Astrocyte (in vitro differentiated cells and primary cell): ENCODE data around the gene SCTR. TPM values are rescaled to one million over a fixed set of nuclear protein-coding genes. Genes with fewer than 3 reads are reported as not detected.

Experiments used
- DNase-seq: peaks from one replicate; pipeline ENCODE4 v3.0.0-alpha.2; 2010; ENCODE audit warnings: low read depth
- FAIRE-seq: peaks from 2 replicates; lab custom pipeline; 2011; peaks lifted over from hg19 to GRCh38; lab: Jason Lieb, UNC
- H2AFZ ChIP-seq: 2 replicates; pipeline ENCODE4 v1.6.0; 2012; ENCODE audit warnings: low read depth, low read length, inconsistent platforms
- H3K27ac ChIP-seq: 2 replicates; pipeline ENCODE4 v1.5.1; 2011; ENCODE audit warnings: low read depth, low read length, inconsistent platforms
- H3K27me3 ChIP-seq: 2 replicates; pipeline ENCODE4 v1.6.0; 2011; ENCODE audit warnings: low read length, inconsistent platforms; ENCODE audit not compliant: insufficient read depth
- H3K36me3 ChIP-seq: 2 replicates; pipeline ENCODE4 v1.5.1; 2011; ENCODE audit warnings: low read length, inconsistent platforms; ENCODE audit not compliant: insufficient read depth
- H3K4me1 ChIP-seq: 2 replicates; pipeline ENCODE4 v1.5.1; 2011; ENCODE audit warnings: low read length, inconsistent platforms; ENCODE audit not compliant: insufficient read depth
- H3K4me2 ChIP-seq: 2 replicates; pipeline ENCODE4 v1.6.0; 2012; ENCODE audit warnings: low read length, inconsistent platforms
- H3K4me3 ChIP-seq: 2 replicates; pipeline ENCODE4 v1.5.1; 2011; ENCODE audit warnings: low read depth, mild to moderate bottlenecking, low read length, inconsistent platforms; ENCODE audit not compliant: insufficient read depth
- H3K79me2 ChIP-seq: 2 replicates; pipeline ENCODE4 v1.6.0; 2012; ENCODE audit warnings: mild to moderate bottlenecking, low read length, inconsistent platforms; ENCODE audit not compliant: insufficient read depth
- H3K9ac ChIP-seq: 2 replicates; pipeline ENCODE4 v1.6.0; 2012; ENCODE audit warnings: mild to moderate bottlenecking, low read length, inconsistent platforms
- H3K9me3 ChIP-seq: 2 replicates; pipeline ENCODE4 v1.5.1; 2012; ENCODE audit warnings: low read depth, mild to moderate bottlenecking, low read length, inconsistent platforms; ENCODE audit not compliant: insufficient read depth
- H4K20me1 ChIP-seq: 2 replicates; pipeline ENCODE4 v1.6.0; 2012; ENCODE audit warnings: low read length, inconsistent platforms; ENCODE audit not compliant: insufficient read depth
- H3K27ac Mint-ChIP-seq: one replicate; pipeline ENCODE4 v1.8.0; 2021; ENCODE audit warnings: mild to moderate bottlenecking, mixed read lengths; ENCODE audit not compliant: unreplicated experiment
- H3K27me3 Mint-ChIP-seq: one replicate; pipeline ENCODE4 v1.8.0; 2021; ENCODE audit warnings: low read depth, mixed read lengths; ENCODE audit not compliant: unreplicated experiment
- H3K36me3 Mint-ChIP-seq: one replicate; pipeline ENCODE4 v1.8.0; 2021; ENCODE audit warnings: low read depth, mixed read lengths; ENCODE audit not compliant: unreplicated experiment
- H3K4me1 Mint-ChIP-seq: one replicate; pipeline ENCODE4 v1.8.0; 2021; ENCODE audit warnings: low read depth, mixed read lengths; ENCODE audit not compliant: unreplicated experiment
- H3K4me3 Mint-ChIP-seq: one replicate; pipeline ENCODE4 v1.8.0; 2021; ENCODE audit warnings: mild to moderate bottlenecking, moderate library complexity, mixed read lengths; ENCODE audit not compliant: unreplicated experiment
- H3K9me3 Mint-ChIP-seq: one replicate; pipeline ENCODE4 v1.8.0; 2021; ENCODE audit warnings: mild to moderate bottlenecking, mixed read lengths; ENCODE audit not compliant: unreplicated experiment
- CTCF ChIP-seq: IDR thresholded peaks from 2 replicates; pipeline ENCODE4 v1.5.1; 2011; ENCODE audit warnings: low read depth, mild to moderate bottlenecking, inconsistent platforms, low read length, moderate library complexity; ENCODE audit not compliant: insufficient read depth
- EZH2 ChIP-seq: IDR thresholded peaks from 2 replicates; pipeline ENCODE4 v1.6.1; 2012; ENCODE audit warnings: mild to moderate bottlenecking, low read length, inconsistent platforms; ENCODE audit not compliant: insufficient read depth
- total RNA-seq: library from RNA; stranded (reverse); gene quantifications from 2 replicates; pipeline ENCODE4 v1.2.1, GENCODE V29; 2021

Gene SCTR
- total RNA-seq, 1 donor from 2014 or later, result not detected

- H3K4me3 ChIP-seq, result no peak overlapping the region
- FAIRE-seq (no peak), DNase-seq (peak; percentile 2)
- no peaks in the 10 kb centered on the region for H3K9me3 Mint-ChIP-seq
- H3K27me3 Mint-ChIP-seq, result peaks cover 6% of the 10 kb centered on the region
- H3K79me2 ChIP-seq, result no peaks in the 10 kb centered on the region
- no peak overlapping the region for H3K9ac ChIP-seq
- H3K4me2 ChIP-seq, result no peak overlapping the region
- H3K27ac Mint-ChIP-seq, result no peak overlapping the region
- no peaks in the 10 kb centered on the region for H3K36me3 ChIP-seq
- no peak for TF ChIP-seq EZH2
- no peak for TF ChIP-seq CTCF
- no peaks in the 10 kb centered on the region for H3K4me1 ChIP-seq
- no peak overlapping the region for H2AFZ ChIP-seq
- H3K9me3 ChIP-seq, result no peaks in the 10 kb centered on the region
- H3K36me3 Mint-ChIP-seq, result no peaks in the 10 kb centered on the region
- H3K27me3 ChIP-seq, result peaks cover 6% of the 10 kb centered on the region
- no peaks in the 10 kb centered on the region for H4K20me1 ChIP-seq
- H3K4me1 Mint-ChIP-seq, result peaks cover 19% of the 10 kb centered on the region
- H3K4me3 Mint-ChIP-seq, result peak overlapping the region; percentile 51
- H3K27ac ChIP-seq, result no peak overlapping the region
These were observed 22.1 kb upstream of the SCTR start for GRCh38 chr2:119546447-119546767.

- H4K20me1 ChIP-seq, result no peaks in the 10 kb centered on the region
- no peak for FAIRE-seq
- peaks cover 19% of the 10 kb centered on the region for H3K4me1 Mint-ChIP-seq
- no peak overlapping the region for H3K27ac Mint-ChIP-seq
- no peak overlapping the region for H2AFZ ChIP-seq
- no peak overlapping the region for H3K4me2 ChIP-seq
- H3K9me3 Mint-ChIP-seq, result peaks cover 2% of the 10 kb centered on the region
- no peaks in the 10 kb centered on the region for H3K9me3 ChIP-seq
- peaks cover 6% of the 10 kb centered on the region for H3K27me3 ChIP-seq
- peak overlapping the region; percentile 11 for H3K4me3 Mint-ChIP-seq
- peaks cover 6% of the 10 kb centered on the region for H3K27me3 Mint-ChIP-seq
- DNase-seq, result peak; percentile 85
- H3K4me1 ChIP-seq, result no peaks in the 10 kb centered on the region
- no peak overlapping the region for H3K27ac ChIP-seq
- no peaks in the 10 kb centered on the region for H3K79me2 ChIP-seq
- no peaks in the 10 kb centered on the region for H3K36me3 Mint-ChIP-seq
- no peak for TF ChIP-seq CTCF
- no peak for TF ChIP-seq EZH2
- H3K36me3 ChIP-seq, result no peaks in the 10 kb centered on the region
- no peak overlapping the region for H3K9ac ChIP-seq
- no peak overlapping the region for H3K4me3 ChIP-seq
These were observed 21.6 kb upstream of the SCTR start for GRCh38 chr2:119545754-119546446.

DNA sequence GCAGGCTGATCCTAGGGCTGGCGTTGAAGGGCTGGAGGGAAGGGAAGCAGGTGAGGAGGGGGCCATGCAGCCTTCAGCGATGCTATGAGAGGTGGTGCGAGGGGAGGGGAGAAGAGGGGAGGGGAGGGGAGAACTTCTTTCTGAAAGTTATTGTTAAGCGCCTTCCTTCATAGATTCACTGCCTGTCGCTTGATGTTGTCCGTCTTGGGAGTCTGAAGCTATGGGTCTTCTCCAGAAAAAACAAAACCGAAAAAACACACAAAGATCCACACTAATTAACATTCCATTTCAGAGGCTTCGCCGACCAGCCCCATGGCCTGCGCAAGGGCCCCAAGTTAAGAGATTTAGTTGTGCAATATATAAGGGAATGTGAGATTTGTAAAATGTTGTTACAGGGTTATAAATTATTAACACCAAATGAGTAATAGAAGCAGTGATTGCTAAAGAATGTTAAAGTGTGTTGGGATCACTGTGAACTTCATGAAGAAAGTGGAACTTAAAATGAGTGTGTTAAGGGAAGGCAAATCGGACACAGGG, 20.7 kb upstream of the SCTR start:
- peaks cover 19% of the 10 kb centered on the region for H3K4me1 Mint-ChIP-seq
- Histone ChIP-seq H3K36me3 (no peaks in the 10 kb centered on the region), H3K9ac (peak overlapping the region; percentile 79), H3K9me3 (no peaks in the 10 kb centered on the region), H3K4me3 (no peak overlapping the region), H3K4me2 (peak overlapping the region; percentile 98), H3K4me1 (no peaks in the 10 kb centered on the region), H3K27ac (no peak overlapping the region), H4K20me1 (no peaks in the 10 kb centered on the region), H2AFZ (peak overlapping the region; percentile 99), H3K27me3 (peaks cover 6% of the 10 kb centered on the region), H3K79me2 (no peaks in the 10 kb centered on the region)
- FAIRE-seq, result no peak
- peak; percentile 39 for DNase-seq
- peaks cover 10% of the 10 kb centered on the region for H3K27me3 Mint-ChIP-seq
- no peak for TF ChIP-seq CTCF
- peak; percentile 21 for TF ChIP-seq EZH2
- H3K9me3 Mint-ChIP-seq, result peaks cover 2% of the 10 kb centered on the region
- H3K4me3 Mint-ChIP-seq, result peak overlapping the region; percentile 84
- H3K27ac Mint-ChIP-seq, result peak overlapping the region; percentile 62
- no peaks in the 10 kb centered on the region for H3K36me3 Mint-ChIP-seq
